Tibial artery (tissue), 4 donors: Measurements from ENCODE around the gene NCKAP5L.

ENCODE experiments used
- DNase-seq, 2 donors: peaks; one replicate each; pipeline ENCODE4 v3.0.0-alpha.2; 2019
- H3K27ac ChIP-seq, 2 donors: fragments of 200-600 bp; sonication (generic) in 1 of 2; 1 replicate in 1 of 2; 2 replicates in 1 of 2; pipeline ENCODE4 v1.5.1; 2018 to 2019; ENCODE audit warnings: mild to moderate bottlenecking in 1 of 2
- H3K27me3 ChIP-seq, 2 donors: fragments of 200-600 bp; sonication (generic) in 1 of 2; one replicate each; pipeline versions ENCODE4 v1.5.1 to v1.6.0; 2016 to 2019
- H3K36me3 ChIP-seq, 3 donors: fragments of 200-600 bp; sonication (generic) in 2 of 3; one replicate each; pipeline ENCODE4 v1.5.1; 2016 to 2019; ENCODE audit warnings: mild to moderate bottlenecking in 2 of 3
- H3K4me1 ChIP-seq, 4 donors: fragments of 200-600 bp; sonication (generic) in 2 of 4; 1 replicate in 3 of 4; 2 replicates in 1 of 4; pipeline ENCODE4 v1.5.1; 2016 to 2019
- H3K4me3 ChIP-seq, 2 donors: fragments of 200-600 bp; sonication (generic) in 1 of 2; 1 replicate in 1 of 2; 2 replicates in 1 of 2; pipeline ENCODE4 v1.5.1; 2018 to 2019; ENCODE audit warnings: mild to moderate bottlenecking in 2 of 2
- H3K9me3 ChIP-seq, 3 donors: fragments of 200-600 bp; sonication (generic) in 1 of 3; one replicate each; pipeline ENCODE4 v1.5.1; 2016 to 2019
- intact Hi-C: fragments of 100-400 bp; cut with DNase I; formaldehyde crosslinking; loops from one replicate; pipeline ENCODE4 v1.15.0; 2023; ENCODE audit warnings: low total_unique reads
- TF ChIP-seq, protein P1 (sequence below), 2 experiments: fragments of 200-600 bp in 1 of 2; fragments of 450-650 bp in 1 of 2; IDR thresholded peaks; one replicate each; pipeline ENCODE4 v1.5.1; 2017 to 2019; ENCODE audit warnings: antibody characterized with exemption in 2 of 2, mild to moderate bottlenecking in 1 of 2, moderate library complexity in 1 of 2

NCKAP5L gene

DNA sequence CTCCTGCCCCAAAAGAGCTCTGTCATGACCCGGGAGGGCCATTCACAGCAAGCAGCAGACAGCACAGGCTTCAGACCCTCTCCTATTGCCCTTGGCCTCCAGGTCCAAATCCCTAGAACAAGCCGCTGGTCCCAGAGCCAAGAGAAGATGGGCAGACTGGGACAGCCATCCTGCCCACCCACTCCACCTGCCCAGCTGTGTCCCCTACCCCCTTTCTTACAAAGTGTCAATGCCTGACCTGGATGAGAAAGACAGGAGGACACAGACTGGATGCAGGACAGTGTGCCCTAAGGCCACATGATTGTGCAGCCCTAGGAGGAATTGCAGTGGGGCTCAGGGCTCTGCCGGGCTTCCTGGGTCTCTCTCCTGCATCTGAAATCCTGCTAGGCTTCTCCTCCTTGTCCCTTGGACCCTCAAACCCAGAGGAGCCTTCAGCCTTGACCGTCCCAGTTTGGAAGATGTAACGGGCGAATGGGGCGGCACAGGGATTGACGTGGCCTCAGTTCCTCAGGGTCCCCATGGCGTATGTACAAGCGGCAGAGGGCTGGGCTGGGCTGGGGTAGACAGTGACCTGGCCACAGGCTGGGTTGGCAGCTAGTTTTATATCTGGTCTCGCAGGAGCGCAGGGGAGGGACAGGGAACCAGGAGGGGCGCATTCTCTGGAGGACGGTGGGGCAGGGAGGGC is 41.7 kb upstream of the NCKAP5L start:
- Histone ChIP-seq H3K4me3 (no peak overlapping the region), H3K27ac (no peak overlapping the region), H3K36me3 (no peaks in the 10 kb centered on the region), H3K9me3 (no peaks in the 10 kb centered on the region), H3K27me3 (peaks cover 0 to 23% of the 10 kb centered on the region in 2 donors), H3K4me1 (peaks cover 0 to 18% (median 7%) of the 10 kb centered on the region in 4 donors)
- DNase-seq, result no peak
- TF ChIP-seq, protein P1, sequence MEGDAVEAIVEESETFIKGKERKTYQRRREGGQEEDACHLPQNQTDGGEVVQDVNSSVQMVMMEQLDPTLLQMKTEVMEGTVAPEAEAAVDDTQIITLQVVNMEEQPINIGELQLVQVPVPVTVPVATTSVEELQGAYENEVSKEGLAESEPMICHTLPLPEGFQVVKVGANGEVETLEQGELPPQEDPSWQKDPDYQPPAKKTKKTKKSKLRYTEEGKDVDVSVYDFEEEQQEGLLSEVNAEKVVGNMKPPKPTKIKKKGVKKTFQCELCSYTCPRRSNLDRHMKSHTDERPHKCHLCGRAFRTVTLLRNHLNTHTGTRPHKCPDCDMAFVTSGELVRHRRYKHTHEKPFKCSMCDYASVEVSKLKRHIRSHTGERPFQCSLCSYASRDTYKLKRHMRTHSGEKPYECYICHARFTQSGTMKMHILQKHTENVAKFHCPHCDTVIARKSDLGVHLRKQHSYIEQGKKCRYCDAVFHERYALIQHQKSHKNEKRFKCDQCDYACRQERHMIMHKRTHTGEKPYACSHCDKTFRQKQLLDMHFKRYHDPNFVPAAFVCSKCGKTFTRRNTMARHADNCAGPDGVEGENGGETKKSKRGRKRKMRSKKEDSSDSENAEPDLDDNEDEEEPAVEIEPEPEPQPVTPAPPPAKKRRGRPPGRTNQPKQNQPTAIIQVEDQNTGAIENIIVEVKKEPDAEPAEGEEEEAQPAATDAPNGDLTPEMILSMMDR (IDR thresholded peaks at IDR 0.05), result no peak
- intact Hi-C loops, result loop anchor here (5.0 to 10.0 kb wide), 3 partner anchors 75 to 182 kb away; no protein-coding TSS in a partner anchor

DNA sequence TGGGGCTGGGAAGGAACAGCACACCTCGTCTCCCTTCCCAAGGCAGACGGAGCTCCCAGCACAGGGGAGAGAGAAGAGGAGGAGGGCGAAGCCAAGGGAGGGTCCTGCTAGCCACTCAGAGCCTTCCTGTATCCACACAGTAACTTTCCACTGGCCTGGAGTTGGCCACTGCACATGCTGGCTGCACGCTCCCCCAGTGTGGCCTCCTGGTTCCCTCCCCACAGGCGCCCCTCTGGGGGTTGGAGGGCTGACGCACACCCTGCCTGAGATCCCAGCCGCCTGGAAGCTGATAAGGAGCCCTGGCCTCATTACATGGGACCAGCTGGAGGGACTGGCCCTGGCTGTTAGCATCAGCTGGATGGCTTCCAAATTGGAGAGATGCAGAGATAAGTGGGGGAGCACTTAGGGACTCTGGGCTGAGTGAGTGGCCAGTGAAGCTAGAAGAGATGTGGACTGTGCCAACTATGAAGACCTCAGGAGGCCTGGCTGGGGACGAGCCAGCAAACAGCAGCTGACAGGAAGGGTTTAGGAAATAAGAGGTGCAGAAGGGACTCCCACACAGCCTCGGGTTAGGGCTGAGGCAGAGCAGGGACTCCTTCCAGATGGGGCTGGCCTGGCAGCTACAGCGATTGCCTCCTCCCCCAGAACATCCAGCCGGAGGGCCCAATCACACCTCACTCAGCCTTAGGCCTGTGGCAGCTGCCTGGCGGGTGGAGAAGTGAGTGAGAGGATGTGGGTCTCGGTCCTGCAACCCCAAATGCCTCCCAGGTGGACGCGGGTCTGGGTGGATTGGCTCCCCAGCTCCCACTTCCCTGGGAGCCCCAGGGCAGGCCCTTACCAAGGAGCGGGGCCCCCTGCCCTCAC is 41.0 kb upstream of the NCKAP5L start:
- DNase-seq, result peak; percentile 86 to 90
- intact Hi-C loops, result loop anchor here (5.0 to 10.0 kb wide), 3 partner anchors 76 to 183 kb away; no protein-coding TSS in a partner anchor
- H3K4me3 ChIP-seq, result no peak overlapping the region
- H3K36me3 ChIP-seq, result no peaks in the 10 kb centered on the region
- H3K27me3 ChIP-seq, result peaks cover 0 to 21% of the 10 kb centered on the region in 2 donors
- no peak overlapping the region for H3K27ac ChIP-seq
- peaks cover 0 to 18% (median 7%) of the 10 kb centered on the region in 4 donors for H3K4me1 ChIP-seq
- no peaks in the 10 kb centered on the region for H3K9me3 ChIP-seq
- TF ChIP-seq, protein P1 (IDR thresholded peaks at IDR 0.05), result no peak

- DNase-seq, result no peak
- intact Hi-C loops, result loop anchor here (5.0 to 10.0 kb wide), 3 partner anchors 76 to 184 kb away; no protein-coding TSS in a partner anchor
- H3K4me1 ChIP-seq, result peaks cover 0 to 18% (median 7%) of the 10 kb centered on the region in 4 donors
- no peaks in the 10 kb centered on the region for H3K9me3 ChIP-seq
- H3K27ac ChIP-seq, result no peak overlapping the region
- H3K27me3 ChIP-seq, result peaks cover 0 to 21% of the 10 kb centered on the region in 2 donors
- no peaks in the 10 kb centered on the region for H3K36me3 ChIP-seq
- H3K4me3 ChIP-seq, result no peak overlapping the region
- TF ChIP-seq, protein P1 (IDR thresholded peaks at IDR 0.05), result no peak
Measured at GRCh38 chr12:49868449-49868848, 40.2 kb upstream of the NCKAP5L start.

DNA sequence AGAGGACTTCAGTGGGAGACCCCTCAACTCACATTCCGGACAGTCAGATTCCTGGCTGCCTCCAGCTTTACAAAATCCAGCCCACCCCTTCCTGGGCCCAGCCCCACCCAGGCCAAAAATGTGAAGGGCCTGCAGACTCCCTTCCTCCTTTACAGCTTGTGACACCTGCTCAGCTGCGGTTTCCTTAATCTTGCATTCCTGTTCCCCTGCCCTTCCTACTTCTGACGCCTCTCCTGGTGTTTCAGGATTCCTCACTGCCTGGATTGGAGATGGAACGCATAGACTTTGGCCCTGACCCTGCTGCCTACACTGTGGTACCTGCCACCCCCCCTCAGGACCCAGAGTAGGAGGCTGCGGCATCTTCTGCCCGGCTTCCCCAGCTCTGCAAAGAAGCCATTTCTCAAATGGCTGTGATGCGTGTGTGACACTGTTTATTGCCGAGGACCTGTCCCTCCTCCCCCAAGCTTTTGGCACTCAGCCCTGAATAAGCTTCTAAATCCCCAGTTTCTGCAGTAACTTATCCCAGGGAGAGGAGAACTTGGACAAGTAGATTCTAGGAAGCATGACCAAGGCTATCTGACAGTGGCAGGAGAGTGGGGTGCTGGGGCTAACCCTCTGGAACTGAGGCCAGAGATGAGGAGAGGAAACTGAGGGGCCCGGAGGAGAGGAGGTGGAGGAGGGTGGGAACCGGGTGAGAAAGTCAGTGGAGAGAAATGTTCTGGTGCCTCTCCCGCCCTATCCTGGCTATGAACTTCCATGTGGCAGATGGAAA is 39.5 kb upstream of the NCKAP5L start:
- peaks cover 0 to 18% (median 7%) of the 10 kb centered on the region in 4 donors for H3K4me1 ChIP-seq
- intact Hi-C loops, result loop anchor here (5.0 to 10.0 kb wide), 3 partner anchors 77 to 185 kb away; no protein-coding TSS in a partner anchor

More for the DNA sequence above, 39.5 kb upstream of the NCKAP5L start:
- TF ChIP-seq, protein P1 (IDR thresholded peaks at IDR 0.05), result no peak
- Histone ChIP-seq H3K4me3 (no peak overlapping the region), H3K36me3 (no peaks in the 10 kb centered on the region), H3K9me3 (no peaks in the 10 kb centered on the region), H3K27me3 (peaks cover 0 to 21% of the 10 kb centered on the region in 2 donors), H3K27ac (no peak overlapping the region)
- DNase-seq, result no peak
